ENCODE data around the gene SMARCA5.

The SMARCA5 gene

GRCh38 chr4:143587703-143588102 lies 74.2 kb downstream of the SMARCA5 start:
- DNase-seq (ENCODE audit: extremely low read depth, low read depth), result no peak
- TF ChIP-seq CTCF (IDR thresholded peaks at IDR 0.05; ENCODE audit: low read depth, low read length), result no peak

- no peak for DNase-seq (ENCODE audit: extremely low read depth, low read depth)
- no peak for TF ChIP-seq CTCF (IDR thresholded peaks at IDR 0.05; ENCODE audit: low read depth, low read length)
Observed at GRCh38 chr4:143597276-143597675, 83.8 kb downstream of the SMARCA5 start.

GRCh38 chr4:143598816-143599215 lies 85.3 kb downstream of the SMARCA5 start:
- TF ChIP-seq CTCF (IDR thresholded peaks at IDR 0.05; ENCODE audit: low read depth, low read length), result no peak
- no peak for DNase-seq (ENCODE audit: extremely low read depth, low read depth)

GRCh38 chr4:143599827-143600226 lies 86.3 kb downstream of the SMARCA5 start:
- no peak for TF ChIP-seq CTCF (IDR thresholded peaks at IDR 0.05; ENCODE audit: low read depth, low read length)
- no peak for DNase-seq (ENCODE audit: extremely low read depth, low read depth)

- TF ChIP-seq CTCF (IDR thresholded peaks at IDR 0.05; ENCODE audit: low read depth, low read length), result no peak
Observed at GRCh38 chr4:143606480-143606879, 93.0 kb downstream of the SMARCA5 start.

More at GRCh38 chr4:143606480-143606879, 93.0 kb downstream of the SMARCA5 start:
- DNase-seq (ENCODE audit: extremely low read depth, low read depth), result no peak

Data from AG09319 (cell line).